ENCODE data around the gene TRIM29.

DNA sequence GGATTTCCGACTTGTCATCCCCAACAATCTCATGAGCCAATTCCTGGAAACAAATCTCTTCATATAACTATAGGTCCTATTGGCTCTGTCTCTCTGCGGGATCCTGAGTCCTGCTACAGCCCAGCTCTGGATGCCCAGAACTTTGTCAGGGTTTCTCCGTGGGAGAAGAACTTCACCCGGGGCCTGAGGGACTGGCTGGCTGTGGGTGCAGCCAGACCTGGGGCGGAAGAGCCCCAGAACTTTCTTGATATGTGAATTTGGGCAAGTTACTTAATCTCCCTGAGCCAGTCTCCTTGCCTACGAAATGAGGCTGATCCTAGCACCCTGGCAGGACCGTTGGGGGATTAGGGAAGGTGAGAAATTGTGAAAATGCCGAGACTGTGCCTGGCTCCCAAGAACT is 6.6 kb upstream of the TRIM29 start:
- TF ChIP-seq, protein P1, sequence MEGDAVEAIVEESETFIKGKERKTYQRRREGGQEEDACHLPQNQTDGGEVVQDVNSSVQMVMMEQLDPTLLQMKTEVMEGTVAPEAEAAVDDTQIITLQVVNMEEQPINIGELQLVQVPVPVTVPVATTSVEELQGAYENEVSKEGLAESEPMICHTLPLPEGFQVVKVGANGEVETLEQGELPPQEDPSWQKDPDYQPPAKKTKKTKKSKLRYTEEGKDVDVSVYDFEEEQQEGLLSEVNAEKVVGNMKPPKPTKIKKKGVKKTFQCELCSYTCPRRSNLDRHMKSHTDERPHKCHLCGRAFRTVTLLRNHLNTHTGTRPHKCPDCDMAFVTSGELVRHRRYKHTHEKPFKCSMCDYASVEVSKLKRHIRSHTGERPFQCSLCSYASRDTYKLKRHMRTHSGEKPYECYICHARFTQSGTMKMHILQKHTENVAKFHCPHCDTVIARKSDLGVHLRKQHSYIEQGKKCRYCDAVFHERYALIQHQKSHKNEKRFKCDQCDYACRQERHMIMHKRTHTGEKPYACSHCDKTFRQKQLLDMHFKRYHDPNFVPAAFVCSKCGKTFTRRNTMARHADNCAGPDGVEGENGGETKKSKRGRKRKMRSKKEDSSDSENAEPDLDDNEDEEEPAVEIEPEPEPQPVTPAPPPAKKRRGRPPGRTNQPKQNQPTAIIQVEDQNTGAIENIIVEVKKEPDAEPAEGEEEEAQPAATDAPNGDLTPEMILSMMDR (IDR thresholded peaks at IDR 0.05): no peak
- TF ChIP-seq POLR2A (IDR thresholded peaks at IDR 0.05): no peak
